Endothelial cell of hepatic sinusoid (primary cell): ENCODE results near the gene IL17RA.

Experiments
- in situ Hi-C: cut with HindIII; loops from 2 replicates; pipeline ENCODE4 v1.10.0; 2017; ENCODE audit warnings: low sequenced_read_pairs

IL17RA gene

DNA sequence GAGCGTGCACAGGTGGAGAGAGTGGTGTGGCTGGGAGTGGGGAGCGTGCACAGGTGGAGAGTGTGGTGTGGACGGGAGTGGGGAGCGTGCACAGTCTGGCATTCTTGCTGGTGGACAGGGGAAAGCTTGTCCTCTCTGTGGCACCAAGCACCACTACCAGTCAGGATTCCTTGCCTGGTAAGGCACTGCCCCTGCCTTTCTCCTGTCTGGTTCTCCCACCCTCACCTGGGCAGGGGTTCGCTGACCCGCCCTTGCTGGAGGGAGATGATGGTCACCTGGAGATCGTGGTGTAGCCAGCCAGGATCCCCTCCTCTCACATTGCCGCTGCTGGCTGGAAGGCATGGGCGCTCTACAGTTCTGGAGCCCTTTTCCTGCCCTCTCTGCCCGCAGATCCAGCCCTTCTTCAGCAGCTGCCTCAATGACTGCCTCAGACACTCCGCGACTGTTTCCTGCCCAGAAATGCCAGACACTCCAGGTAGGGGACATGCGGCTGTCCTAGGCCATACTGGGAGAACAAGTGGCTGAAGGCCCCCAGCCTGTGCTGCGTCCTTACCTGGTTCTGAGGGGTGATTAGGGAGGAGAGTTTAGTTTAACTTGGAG lies 19.6 kb downstream of the IL17RA start:
- in situ Hi-C loops, result no loop called here

GRCh38 chr22:17105143-17106129 lies 20.6 kb downstream of the IL17RA start:
- in situ Hi-C loops, result no loop called here

DNA sequence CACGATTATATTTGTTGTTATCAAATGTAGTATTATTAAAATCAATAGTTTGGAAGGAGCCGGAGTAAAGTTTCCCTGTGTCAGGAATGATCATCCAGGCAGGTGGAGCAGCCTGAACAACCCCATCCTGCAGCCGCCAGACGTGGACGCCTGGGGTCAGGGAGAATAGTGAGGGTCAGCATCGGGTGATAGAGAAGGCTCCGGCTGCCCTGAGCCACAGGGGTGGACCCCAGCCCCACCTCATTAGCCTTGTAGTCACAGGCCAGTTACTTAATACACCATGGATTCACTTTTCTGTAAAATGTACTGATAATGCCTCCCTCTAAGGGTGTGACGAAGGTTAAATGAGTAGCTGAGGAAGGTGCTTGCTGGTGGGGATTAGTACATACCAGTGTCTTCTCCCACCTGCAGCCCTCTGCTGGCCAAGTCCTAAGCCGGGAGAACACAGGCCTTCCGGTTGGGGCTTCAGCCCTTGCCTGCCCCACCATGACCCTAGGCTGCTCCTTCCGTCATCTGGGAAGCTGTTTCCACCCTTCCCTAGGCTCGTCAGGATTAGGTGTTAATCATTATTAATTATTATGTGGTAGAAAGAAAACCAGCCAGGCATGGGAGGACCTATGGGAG lies 21.5 kb downstream of the IL17RA start:
- in situ Hi-C loops, result no loop called here

DNA sequence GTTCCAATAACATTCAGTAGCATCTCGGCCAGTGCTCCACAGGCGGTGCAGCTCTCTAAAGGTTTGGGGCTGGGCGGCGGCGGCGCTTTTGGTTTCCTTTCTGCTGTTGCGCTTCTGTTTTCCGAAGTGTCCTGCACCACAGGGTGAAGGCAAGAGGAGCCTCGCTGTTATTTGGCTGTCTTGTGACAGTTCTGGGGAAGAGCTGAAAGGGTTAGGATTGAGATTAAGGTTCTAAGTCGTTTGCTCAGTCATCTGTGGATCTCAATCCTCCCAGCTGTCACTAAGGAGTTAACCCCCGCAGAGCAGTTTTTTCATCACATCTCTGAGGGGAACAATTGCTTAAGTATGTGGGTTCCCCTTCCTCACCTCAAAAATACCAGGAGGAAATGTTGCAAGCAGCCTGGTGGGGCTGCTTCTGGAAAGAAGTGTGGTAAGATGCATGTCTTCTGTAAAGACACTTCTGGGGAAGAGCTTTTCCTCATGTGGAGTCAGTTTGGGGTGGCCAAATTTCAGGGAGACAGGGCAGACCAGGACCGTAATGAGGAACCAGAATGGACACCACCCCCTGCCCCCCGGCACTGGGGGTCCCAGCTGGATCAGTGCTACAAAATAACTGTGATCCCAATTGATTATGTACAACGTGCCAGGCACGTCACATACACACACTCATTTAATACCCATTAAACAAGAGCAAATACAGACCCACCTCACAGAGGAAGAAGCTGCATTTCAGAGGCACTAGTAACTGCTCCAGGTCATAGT lies 22.2 kb downstream of the IL17RA start:
- in situ Hi-C loops, result no loop called here

- in situ Hi-C loops, result no loop called here
Measured at GRCh38 chr22:17107547-17107810, 22.7 kb downstream of the IL17RA start.

DNA sequence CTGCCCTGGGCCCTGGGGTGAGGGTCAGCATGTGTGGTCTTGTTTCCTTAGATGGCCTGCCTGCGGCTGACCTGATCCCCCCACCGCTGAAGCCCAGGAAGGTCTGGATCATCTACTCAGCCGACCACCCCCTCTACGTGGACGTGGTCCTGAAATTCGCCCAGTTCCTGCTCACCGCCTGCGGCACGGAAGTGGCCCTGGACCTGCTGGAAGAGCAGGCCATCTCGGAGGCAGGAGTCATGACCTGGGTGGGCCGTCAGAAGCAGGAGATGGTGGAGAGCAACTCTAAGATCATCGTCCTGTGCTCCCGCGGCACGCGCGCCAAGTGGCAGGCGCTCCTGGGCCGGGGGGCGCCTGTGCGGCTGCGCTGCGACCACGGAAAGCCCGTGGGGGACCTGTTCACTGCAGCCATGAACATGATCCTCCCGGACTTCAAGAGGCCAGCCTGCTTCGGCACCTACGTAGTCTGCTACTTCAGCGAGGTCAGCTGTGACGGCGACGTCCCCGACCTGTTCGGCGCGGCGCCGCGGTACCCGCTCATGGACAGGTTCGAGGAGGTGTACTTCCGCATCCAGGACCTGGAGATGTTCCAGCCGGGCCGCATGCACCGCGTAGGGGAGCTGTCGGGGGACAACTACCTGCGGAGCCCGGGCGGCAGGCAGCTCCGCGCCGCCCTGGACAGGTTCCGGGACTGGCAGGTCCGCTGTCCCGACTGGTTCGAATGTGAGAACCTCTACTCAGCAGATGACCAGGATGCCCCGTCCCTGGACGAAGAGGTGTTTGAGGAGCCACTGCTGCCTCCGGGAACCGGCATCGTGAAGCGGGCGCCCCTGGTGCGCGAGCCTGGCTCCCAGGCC lies 23.7 kb downstream of the IL17RA start:
- in situ Hi-C loops, result no loop called here

DNA sequence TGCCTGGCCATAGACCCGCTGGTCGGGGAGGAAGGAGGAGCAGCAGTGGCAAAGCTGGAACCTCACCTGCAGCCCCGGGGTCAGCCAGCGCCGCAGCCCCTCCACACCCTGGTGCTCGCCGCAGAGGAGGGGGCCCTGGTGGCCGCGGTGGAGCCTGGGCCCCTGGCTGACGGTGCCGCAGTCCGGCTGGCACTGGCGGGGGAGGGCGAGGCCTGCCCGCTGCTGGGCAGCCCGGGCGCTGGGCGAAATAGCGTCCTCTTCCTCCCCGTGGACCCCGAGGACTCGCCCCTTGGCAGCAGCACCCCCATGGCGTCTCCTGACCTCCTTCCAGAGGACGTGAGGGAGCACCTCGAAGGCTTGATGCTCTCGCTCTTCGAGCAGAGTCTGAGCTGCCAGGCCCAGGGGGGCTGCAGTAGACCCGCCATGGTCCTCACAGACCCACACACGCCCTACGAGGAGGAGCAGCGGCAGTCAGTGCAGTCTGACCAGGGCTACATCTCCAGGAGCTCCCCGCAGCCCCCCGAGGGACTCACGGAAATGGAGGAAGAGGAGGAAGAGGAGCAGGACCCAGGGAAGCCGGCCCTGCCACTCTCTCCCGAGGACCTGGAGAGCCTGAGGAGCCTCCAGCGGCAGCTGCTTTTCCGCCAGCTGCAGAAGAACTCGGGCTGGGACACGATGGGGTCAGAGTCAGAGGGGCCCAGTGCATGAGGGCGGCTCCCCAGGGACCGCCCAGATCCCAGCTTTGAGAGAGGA lies 24.5 kb downstream of the IL17RA start:
- in situ Hi-C loops, result no loop called here

- in situ Hi-C loops, result no loop called here
Measured at GRCh38 chr22:17109976-17110375, 25.2 kb downstream of the IL17RA start.

GRCh38 chr22:17110791-17111550 lies 26.2 kb downstream of the IL17RA start:
- in situ Hi-C loops, result no loop called here

DNA sequence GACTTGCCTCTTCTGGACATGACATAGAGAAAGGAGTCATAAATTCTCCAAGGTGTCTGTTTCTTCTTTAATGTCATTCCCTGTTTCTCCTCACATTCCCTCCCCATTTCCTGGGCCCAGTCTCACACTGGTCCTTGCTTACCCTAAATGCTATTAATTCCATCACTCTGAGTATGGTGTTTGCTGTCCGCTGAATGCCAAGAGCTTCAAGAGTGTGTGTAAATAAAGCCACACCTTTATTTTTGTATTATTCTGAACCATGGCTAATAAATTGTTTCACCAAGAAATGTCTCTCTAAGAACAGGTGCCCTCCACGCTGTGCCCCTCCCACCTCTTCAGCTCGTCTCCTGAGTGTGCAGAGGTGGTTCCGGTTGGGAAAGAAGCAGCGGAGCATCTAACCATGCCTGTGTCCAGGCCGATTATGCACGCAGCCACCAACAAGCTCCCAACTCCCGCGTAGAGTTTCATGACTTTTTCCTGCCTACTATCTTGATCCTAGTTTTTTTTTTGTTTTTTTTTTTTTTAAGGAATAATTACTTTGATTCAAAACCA lies 27.8 kb downstream of the IL17RA start:
- in situ Hi-C loops, result no loop called here

- in situ Hi-C loops, result no loop called here
Measured at GRCh38 chr22:17113600-17113999, 28.8 kb downstream of the IL17RA start.

DNA sequence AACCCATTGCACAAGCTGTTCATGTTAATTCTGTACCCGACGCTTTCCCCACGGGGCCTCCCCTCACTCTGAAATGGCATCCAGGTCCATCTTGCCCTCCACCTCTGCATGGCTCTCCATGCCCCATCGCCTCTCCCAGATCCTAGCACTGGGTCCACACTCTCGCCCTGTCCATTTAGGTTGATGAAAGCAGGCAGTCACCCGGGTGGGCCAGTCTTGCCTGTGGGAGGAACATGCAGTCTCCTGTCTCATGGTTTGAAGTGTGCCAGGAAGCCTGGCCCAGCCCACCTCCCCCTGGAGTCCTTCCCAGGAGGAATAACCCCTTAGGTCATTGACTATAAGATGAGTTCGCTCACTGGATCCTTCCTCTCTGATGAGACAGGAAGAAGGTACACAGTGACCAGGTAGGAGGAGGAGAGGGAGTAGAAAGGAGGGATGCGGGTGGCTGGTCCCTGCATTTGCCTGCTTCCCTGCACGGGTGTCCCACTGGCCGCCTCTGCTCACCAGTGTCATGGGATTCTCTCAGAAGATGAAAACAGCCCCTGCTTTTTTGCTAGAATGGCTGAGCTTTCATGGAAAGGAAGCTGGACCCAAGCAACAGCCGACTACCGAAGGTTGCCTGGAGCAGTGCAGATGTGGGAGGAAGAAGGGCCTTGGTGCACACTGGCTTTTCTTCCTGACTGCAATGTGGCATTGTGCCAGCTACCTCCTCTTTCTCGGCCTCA lies 29.5 kb downstream of the IL17RA start:
- in situ Hi-C loops, result no loop called here

DNA sequence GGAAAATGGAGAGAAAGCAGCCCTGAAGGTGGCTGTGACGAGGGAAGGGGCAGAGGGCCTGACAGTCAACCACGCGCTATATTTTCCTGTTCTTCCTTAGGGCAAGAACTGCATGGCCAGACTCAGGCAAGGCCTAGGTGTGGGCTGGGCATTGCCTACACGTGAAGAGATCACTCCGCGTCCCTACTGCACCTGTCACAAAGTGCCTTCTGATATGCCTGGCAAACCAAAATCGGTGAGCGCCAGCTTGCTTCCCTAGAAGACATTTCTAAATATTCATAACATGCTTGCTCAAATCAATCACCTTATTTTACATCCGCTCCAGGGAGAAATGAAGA lies 30.1 kb downstream of the IL17RA start:
- in situ Hi-C loops, result loop anchor here (5.0 kb wide), 1 partner anchor 52 kb away; no protein-coding TSS in a partner anchor

GRCh38 chr22:17115236-17115635 lies 30.4 kb downstream of the IL17RA start:
- in situ Hi-C loops, result loop anchor here (5.0 kb wide), 1 partner anchor 52 kb away; no protein-coding TSS in a partner anchor

- in situ Hi-C loops, result loop anchor here (5.0 kb wide), 1 partner anchor 51 kb away; no protein-coding TSS in a partner anchor
Measured at GRCh38 chr22:17115945-17116565, 31.3 kb downstream of the IL17RA start.

DNA sequence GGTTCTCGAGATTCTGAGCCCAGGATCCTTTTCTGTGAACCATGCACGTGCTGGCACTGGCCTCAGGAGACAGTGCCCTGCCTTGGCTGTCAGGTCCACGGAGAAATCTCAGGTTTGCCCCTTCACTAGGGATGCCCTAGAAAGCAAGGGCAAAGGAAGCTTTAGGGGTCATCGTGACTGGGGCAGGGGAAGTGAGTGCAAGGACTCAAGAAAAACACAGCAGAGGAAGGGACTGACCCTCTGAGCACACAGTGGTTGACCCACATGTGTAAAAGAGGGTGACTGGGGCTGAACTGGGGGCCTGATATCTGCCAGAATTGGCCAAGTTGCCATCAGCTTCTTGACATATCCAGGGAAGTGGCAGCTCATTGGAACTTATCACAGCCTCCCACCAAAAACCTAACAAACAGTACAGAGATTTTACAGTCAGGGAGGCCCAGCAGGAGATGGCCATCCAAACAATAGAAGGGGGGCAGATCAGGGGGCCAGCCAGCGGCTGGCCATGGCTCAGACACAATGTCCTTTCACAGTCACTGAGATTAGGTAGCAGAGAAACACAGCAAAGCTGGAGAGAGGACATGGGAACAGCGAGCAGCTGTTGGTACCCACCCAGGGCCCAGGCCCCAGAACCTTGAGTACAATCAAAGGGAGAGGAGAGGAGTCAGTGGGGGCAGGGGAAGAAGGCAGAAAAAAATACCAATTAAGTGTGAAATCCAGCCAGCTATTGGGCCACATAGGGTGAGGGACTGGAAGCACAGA lies 32.0 kb downstream of the IL17RA start:
- in situ Hi-C loops, result loop anchor here (5.0 kb wide), 1 partner anchor 51 kb away; no protein-coding TSS in a partner anchor

- in situ Hi-C loops, result loop anchor here (5.0 kb wide), 1 partner anchor 50 kb away; no protein-coding TSS in a partner anchor
Measured at GRCh38 chr22:17117400-17117799, 32.6 kb downstream of the IL17RA start.
